Measurements from ENCODE around the gene PLA2G5.
"Not testable (repeated sequence)": the region's sequence is repeated elsewhere in the genome, so short reads cannot be mapped to it uniquely, and the experiment has no call there.

PLA2G5 gene

DNA sequence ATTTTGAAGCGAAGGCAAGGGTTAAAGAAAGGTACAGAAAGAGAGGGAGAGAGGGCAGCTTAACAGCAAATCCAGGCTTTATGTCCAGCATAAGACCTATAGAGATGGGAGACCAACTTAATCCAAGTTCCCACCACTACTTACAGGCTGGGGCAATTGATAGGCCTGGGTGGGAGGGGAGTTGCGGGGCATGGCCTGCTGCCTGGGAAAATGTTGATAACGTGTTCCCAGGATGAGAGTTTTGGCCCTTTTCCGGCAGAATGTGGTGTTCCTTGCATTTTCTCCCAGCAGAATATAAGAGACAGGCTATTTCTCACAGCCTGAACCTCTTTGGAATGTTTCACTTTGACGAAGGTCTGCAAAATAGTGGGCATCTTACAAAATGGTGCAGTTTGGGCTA lies 34.9 kb upstream of the PLA2G5 start:
- no peaks in the 10 kb centered on the region for H3K4me1 ChIP-seq (ENCODE audit: low read depth, poor library complexity, severe bottlenecking)
- no peaks in the 10 kb centered on the region for H4K20me1 ChIP-seq (ENCODE audit: insufficient read depth)
- no peak overlapping the region for H3K9ac ChIP-seq
- H2AFZ ChIP-seq (ENCODE audit: low read depth) = no peak overlapping the region
- peaks cover 12% of the 10 kb centered on the region; the same call in 1 of the 2 replicates for H3K27me3 ChIP-seq (ENCODE audit: insufficient read depth, low read depth)
- H3K79me2 ChIP-seq (ENCODE audit: insufficient read depth, low read depth) = no peaks in the 10 kb centered on the region
- H3K4me3 ChIP-seq (IDR thresholded peaks at IDR 0.05; ENCODE audit: insufficient read depth, low read depth, low read length) = no peak overlapping the region
- H3K36me3 ChIP-seq (ENCODE audit: insufficient read depth) = no peaks in the 10 kb centered on the region
- H3K27ac ChIP-seq = no peak overlapping the region
- no peak overlapping the region for H3K4me2 ChIP-seq
- TF ChIP-seq, protein P1, sequence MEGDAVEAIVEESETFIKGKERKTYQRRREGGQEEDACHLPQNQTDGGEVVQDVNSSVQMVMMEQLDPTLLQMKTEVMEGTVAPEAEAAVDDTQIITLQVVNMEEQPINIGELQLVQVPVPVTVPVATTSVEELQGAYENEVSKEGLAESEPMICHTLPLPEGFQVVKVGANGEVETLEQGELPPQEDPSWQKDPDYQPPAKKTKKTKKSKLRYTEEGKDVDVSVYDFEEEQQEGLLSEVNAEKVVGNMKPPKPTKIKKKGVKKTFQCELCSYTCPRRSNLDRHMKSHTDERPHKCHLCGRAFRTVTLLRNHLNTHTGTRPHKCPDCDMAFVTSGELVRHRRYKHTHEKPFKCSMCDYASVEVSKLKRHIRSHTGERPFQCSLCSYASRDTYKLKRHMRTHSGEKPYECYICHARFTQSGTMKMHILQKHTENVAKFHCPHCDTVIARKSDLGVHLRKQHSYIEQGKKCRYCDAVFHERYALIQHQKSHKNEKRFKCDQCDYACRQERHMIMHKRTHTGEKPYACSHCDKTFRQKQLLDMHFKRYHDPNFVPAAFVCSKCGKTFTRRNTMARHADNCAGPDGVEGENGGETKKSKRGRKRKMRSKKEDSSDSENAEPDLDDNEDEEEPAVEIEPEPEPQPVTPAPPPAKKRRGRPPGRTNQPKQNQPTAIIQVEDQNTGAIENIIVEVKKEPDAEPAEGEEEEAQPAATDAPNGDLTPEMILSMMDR (conservative IDR thresholded peaks at IDR 0.05; ENCODE audit: low read depth, low read length) = no peak

GRCh38 chr1:20037877-20038276 lies 32.1 kb upstream of the PLA2G5 start:
- TF ChIP-seq, protein P1 (conservative IDR thresholded peaks at IDR 0.05; ENCODE audit: low read depth, low read length) = no peak
- Histone ChIP-seq H2AFZ (ENCODE audit: low read depth) (no peak overlapping the region), H3K79me2 (ENCODE audit: insufficient read depth, low read depth) (no peaks in the 10 kb centered on the region), H3K27me3 (ENCODE audit: insufficient read depth, low read depth) (peaks cover 6% of the 10 kb centered on the region; the same call in 1 of the 2 replicates), H4K20me1 (ENCODE audit: insufficient read depth) (no peaks in the 10 kb centered on the region), H3K9ac (no peak overlapping the region), H3K4me1 (ENCODE audit: low read depth, poor library complexity, severe bottlenecking) (no peaks in the 10 kb centered on the region), H3K27ac (no peak overlapping the region), H3K4me3 (IDR thresholded peaks at IDR 0.05; ENCODE audit: insufficient read depth, low read depth, low read length) (no peak overlapping the region), H3K36me3 (ENCODE audit: insufficient read depth) (no peaks in the 10 kb centered on the region), H3K4me2 (no peak overlapping the region)

DNA sequence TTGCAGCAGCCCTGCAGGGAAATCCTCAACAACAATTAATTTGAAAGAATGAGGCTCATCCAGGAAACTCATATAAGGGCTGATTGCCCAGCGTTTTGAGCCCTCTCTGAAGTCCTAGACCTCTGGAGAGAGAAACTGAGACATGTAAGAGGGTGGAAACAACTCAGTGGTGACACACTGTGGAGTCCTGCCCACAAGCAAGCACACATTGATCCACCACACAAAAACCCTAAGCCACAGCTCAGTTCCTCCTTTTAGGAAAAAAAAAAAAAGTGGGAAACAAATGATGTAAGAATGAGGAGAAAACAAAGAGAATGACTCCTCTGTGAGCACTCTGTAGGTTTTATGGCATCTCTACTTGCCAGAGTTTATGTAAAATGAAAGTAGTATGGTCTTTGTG lies 22.9 kb upstream of the PLA2G5 start:
- H3K4me2 ChIP-seq = no peak overlapping the region
- no peak overlapping the region for H3K4me3 ChIP-seq (IDR thresholded peaks at IDR 0.05; ENCODE audit: insufficient read depth, low read depth, low read length)
- no peak overlapping the region for H3K9ac ChIP-seq
- no peak overlapping the region for H2AFZ ChIP-seq (ENCODE audit: low read depth)
- H3K79me2 ChIP-seq (ENCODE audit: insufficient read depth, low read depth) = no peaks in the 10 kb centered on the region
- H3K27me3 ChIP-seq (ENCODE audit: insufficient read depth, low read depth) = peaks cover 2% of the 10 kb centered on the region; the same call in 1 of the 2 replicates
- H3K36me3 ChIP-seq (ENCODE audit: insufficient read depth) = no peaks in the 10 kb centered on the region
- H4K20me1 ChIP-seq (ENCODE audit: insufficient read depth) = no peaks in the 10 kb centered on the region
- no peak overlapping the region for H3K27ac ChIP-seq
- TF ChIP-seq, protein P1 (conservative IDR thresholded peaks at IDR 0.05; ENCODE audit: low read depth, low read length) = no peak
- no peaks in the 10 kb centered on the region for H3K4me1 ChIP-seq (ENCODE audit: low read depth, poor library complexity, severe bottlenecking)

- no peaks in the 10 kb centered on the region for H3K36me3 ChIP-seq (ENCODE audit: insufficient read depth)
- no peaks in the 10 kb centered on the region for H4K20me1 ChIP-seq (ENCODE audit: insufficient read depth)
- no peak overlapping the region for H3K4me3 ChIP-seq (IDR thresholded peaks at IDR 0.05; ENCODE audit: insufficient read depth, low read depth, low read length)
- no peaks in the 10 kb centered on the region for H3K4me1 ChIP-seq (ENCODE audit: low read depth, poor library complexity, severe bottlenecking)
- no peak overlapping the region for H3K27ac ChIP-seq
- TF ChIP-seq, protein P1 (conservative IDR thresholded peaks at IDR 0.05; ENCODE audit: low read depth, low read length) = no peak
- no peak overlapping the region for H3K9ac ChIP-seq
- H3K27me3 ChIP-seq (ENCODE audit: insufficient read depth, low read depth) = 0 out of 2 replicates have a peak, but pooled peaks cover 2% of the 10 kb centered on the region
- no peaks in the 10 kb centered on the region for H3K79me2 ChIP-seq (ENCODE audit: insufficient read depth, low read depth)
- H3K4me2 ChIP-seq = no peak overlapping the region
- no peak overlapping the region for H2AFZ ChIP-seq (ENCODE audit: low read depth)
Observed at GRCh38 chr1:20048563-20048962, 21.4 kb upstream of the PLA2G5 start.

DNA sequence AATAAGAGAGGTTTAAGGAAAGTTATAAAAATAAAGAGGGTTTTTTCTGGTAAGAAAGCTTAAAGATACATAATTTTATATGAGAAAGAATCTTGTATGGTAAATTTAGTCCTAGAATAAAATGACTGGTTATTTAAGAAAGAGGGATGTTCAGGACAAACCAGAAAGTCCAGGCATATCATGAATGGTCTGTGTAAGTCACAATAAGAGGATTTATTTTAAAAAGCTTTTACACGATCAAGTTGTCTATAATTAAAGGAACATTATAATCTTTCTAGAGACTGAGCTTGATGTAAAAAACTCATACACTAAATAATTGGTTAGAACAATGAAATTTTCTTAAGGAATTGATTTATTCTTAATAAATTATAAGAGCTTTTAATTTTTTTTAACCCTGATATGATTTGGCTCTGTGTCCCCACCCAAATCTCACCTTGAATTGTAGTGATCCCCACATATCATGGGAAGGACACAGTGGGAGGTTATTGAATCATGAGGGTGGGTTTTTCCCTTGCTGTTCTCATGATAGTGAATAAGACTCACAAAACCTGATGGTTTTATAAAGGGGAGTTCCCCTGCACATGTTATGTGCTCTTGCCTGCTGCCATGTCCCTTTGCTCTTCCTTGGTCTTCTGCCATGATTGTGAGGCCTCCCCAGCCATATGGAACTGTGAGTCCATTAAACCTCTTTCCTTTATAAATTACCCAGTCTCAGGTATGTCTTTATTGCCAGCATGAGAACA lies 20.8 kb upstream of the PLA2G5 start:
- not testable (repeated sequence) for H3K4me2 ChIP-seq; H3K27me3 ChIP-seq (ENCODE audit: insufficient read depth, low read depth); H3K36me3 ChIP-seq (ENCODE audit: insufficient read depth); H3K4me3 ChIP-seq (IDR thresholded peaks at IDR 0.05; ENCODE audit: insufficient read depth, low read depth, low read length); H3K4me1 ChIP-seq (ENCODE audit: low read depth, poor library complexity, severe bottlenecking); H4K20me1 ChIP-seq (ENCODE audit: insufficient read depth); H2AFZ ChIP-seq (ENCODE audit: low read depth); H3K9ac ChIP-seq; H3K79me2 ChIP-seq (ENCODE audit: insufficient read depth, low read depth); H3K27ac ChIP-seq

Data from KMS-11 (cell line).